AG04450 (cell line): ENCODE measurements around the gene MAOA. TPM values are rescaled to one million over a fixed set of nuclear protein-coding genes. Genes with fewer than 3 reads are reported as not detected.
"Not testable (repeated sequence)": the region's sequence is repeated elsewhere in the genome, so short reads cannot be mapped to it uniquely, and the experiment has no call there.

ENCODE experiments used
- CTCF ChIA-PET: fragments of 300-600, 350-600 bp; formaldehyde crosslinking; extraction: SDS; loops from one replicate; lab custom pipeline; 2022; ENCODE audit warnings: antibody characterized with exemption, inconsistent platforms; lab: Charles Lee
- POLR2A ChIA-PET: fragments of 350-600 bp; formaldehyde crosslinking; extraction: SDS; loops from one replicate; lab custom pipeline; 2021; ENCODE audit warnings: antibody characterized with exemption, inconsistent platforms; lab: Yijun Ruan, JAX
- DNase-seq: peaks from one replicate; pipeline ENCODE4 v3.0.0-alpha.2; 2011; ENCODE audit warnings: low read depth, low spot score
- H3K27ac ChIP-seq: one replicate; pipeline ENCODE4 v1.5.1; 2012; ENCODE audit warnings: low read depth, low read length, control low read depth
- H3K27me3 ChIP-seq: one replicate; pipeline ENCODE4 v1.6.0; 2012; ENCODE audit warnings: low read length; ENCODE audit not compliant: control insufficient read depth, insufficient read depth
- H3K4me3 ChIP-seq: 2 replicates; pipeline ENCODE4 v1.5.1; 2011; ENCODE audit warnings: mild to moderate bottlenecking, low read depth, low read length, control low read depth
- H3K9me3 ChIP-seq: 2 replicates; pipeline ENCODE4 v1.5.1; 2012; ENCODE audit warnings: low read length; ENCODE audit not compliant: control insufficient read depth, insufficient read depth
- CTCF ChIP-seq: IDR thresholded peaks from 2 replicates; pipeline ENCODE4 v1.5.1; 2011; ENCODE audit warnings: low read depth, low read length, control low read depth, inconsistent platforms
- polyA plus RNA-seq: library from polyadenylated mRNA; depleted of rRNA; stranded (reverse); fragments of >200 nt; gene quantifications from 2 replicates; pipeline ENCODE4 v1.2.3, GENCODE V29; 2011

MAOA gene
- polyA plus RNA-seq, 1 experiment, result 0.40 TPM

GRCh38 chrX:43720082-43720481 is 64.0 kb downstream of the MAOA start:
- TF ChIP-seq CTCF, result no peak
- DNase-seq, result no peak
- no peak overlapping the region for H3K4me3 ChIP-seq
- no peak overlapping the region for H3K27ac ChIP-seq
- ChIA-PET CTCF (no interaction called here), POLR2A (no interaction called here)
- H3K9me3 ChIP-seq, result no peaks in the 10 kb centered on the region
- H3K27me3 ChIP-seq, result no peaks in the 10 kb centered on the region

GRCh38 chrX:43720961-43721360 is 64.9 kb downstream of the MAOA start:
- H3K9me3 ChIP-seq, result no peaks in the 10 kb centered on the region
- no peak for TF ChIP-seq CTCF
- POLR2A ChIA-PET, result no interaction called here
- DNase-seq, result no peak
- CTCF ChIA-PET, result no interaction called here
- H3K27ac ChIP-seq, result no peak overlapping the region
- no peaks in the 10 kb centered on the region for H3K27me3 ChIP-seq
- H3K4me3 ChIP-seq, result no peak overlapping the region

GRCh38 chrX:43725227-43725626 is 69.1 kb downstream of the MAOA start:
- CTCF ChIA-PET, result not testable (repeated sequence)

GRCh38 chrX:43727254-43727653 is 71.2 kb downstream of the MAOA start:
- DNase-seq, H3K27ac ChIP-seq, CTCF ChIA-PET, H3K9me3 ChIP-seq, H3K4me3 ChIP-seq, H3K27me3 ChIP-seq, POLR2A ChIA-PET: not testable (repeated sequence)

More at GRCh38 chrX:43725227-43725626, 69.1 kb downstream of the MAOA start:
- POLR2A ChIA-PET, H3K27me3 ChIP-seq, H3K27ac ChIP-seq, H3K4me3 ChIP-seq, DNase-seq, H3K9me3 ChIP-seq: not testable (repeated sequence)

GRCh38 chrX:43728002-43728401 is 71.9 kb downstream of the MAOA start:
- DNase-seq, result no peak
- CTCF ChIA-PET, result no interaction called here
- Histone ChIP-seq H3K9me3 (no peaks in the 10 kb centered on the region), H3K27me3 (no peaks in the 10 kb centered on the region), H3K4me3 (no peak overlapping the region), H3K27ac (no peak overlapping the region)
- TF ChIP-seq CTCF, result no peak
- POLR2A ChIA-PET, result no interaction called here

GRCh38 chrX:43728966-43729365 is 72.9 kb downstream of the MAOA start:
- no peak for TF ChIP-seq CTCF
- DNase-seq, result no peak
- Histone ChIP-seq H3K27me3 (no peaks in the 10 kb centered on the region), H3K27ac (no peak overlapping the region), H3K4me3 (no peak overlapping the region), H3K9me3 (no peaks in the 10 kb centered on the region)
- ChIA-PET CTCF (no interaction called here), POLR2A (no interaction called here)
